ENCODE results near the gene MUC3A. TPM values are rescaled to one million over a fixed set of nuclear protein-coding genes. Genes with fewer than 3 reads are reported as not detected.
"Not testable (repeated sequence)": the region's sequence is repeated elsewhere in the genome, so short reads cannot be mapped to it uniquely, and the experiment has no call there.

Gene MUC3A
- total and polyA plus RNA-seq, 2 of the 8 experiments (the other 6 are each of a cell fraction or from before 2014, with no cell fraction given): 15.4 to 43.9 TPM

- H3K4me3 ChIP-seq (ENCODE audit: extremely low read depth in 1 of 4, insufficient read depth in 2 of 4, low read depth in 3 of 4, low read length in 4 of 4); H3K9ac ChIP-seq (replicated peaks in 1 of 4; ENCODE audit: extremely low read depth in 1 of 4, low read depth in 3 of 4, low read length in 3 of 4); DNase-seq (ENCODE audit: low read depth in 1 of 2, low spot score in 2 of 2); H3K79me1 ChIP-seq (ENCODE audit: low read depth, low read length); H4K91ac ChIP-seq (replicated peaks; ENCODE audit: insufficient read length, low read length); H2BK120ac ChIP-seq (replicated peaks; ENCODE audit: low read depth, low read length); H3K23me2 ChIP-seq (ENCODE audit: low read depth, low read length); H2AK5ac ChIP-seq (ENCODE audit: low read depth, low read length); H2AFZ ChIP-seq (ENCODE audit: low read length); H3K27ac ChIP-seq (ENCODE audit: low read depth, low read length); H3K56ac ChIP-seq (replicated peaks; ENCODE audit: insufficient read length, low read depth, low read length); POLR2A ChIA-PET (ENCODE audit: partially characterized antibody); H2BK20ac ChIP-seq (ENCODE audit: low read length); FAIRE-seq; H2BK12ac ChIP-seq (ENCODE audit: low read depth, low read length); H3K23ac ChIP-seq (ENCODE audit: insufficient read length); H4K5ac ChIP-seq (ENCODE audit: insufficient read length, low read depth, low read length); H3K27me3 ChIP-seq (replicated peaks in 1 of 4; ENCODE audit: control insufficient read depth in 3 of 4, extremely low read depth in 1 of 4, insufficient read depth in 3 of 4, low read length in 3 of 4); H3K18ac ChIP-seq (ENCODE audit: extremely low read depth, low read length); H3K9me3 ChIP-seq (ENCODE audit: insufficient read depth in 2 of 2, low read depth in 1 of 2, low read length in 1 of 2); H3K14ac ChIP-seq (ENCODE audit: insufficient read length); H4K20me1 ChIP-seq (replicated peaks in 1 of 2; ENCODE audit: control insufficient read depth in 1 of 2, insufficient read depth in 2 of 2, low read length in 2 of 2); H3K4me1 ChIP-seq (replicated peaks in 1 of 4; ENCODE audit: control insufficient read depth in 3 of 4, insufficient read depth in 4 of 4, low read length in 3 of 4); H3K4me2 ChIP-seq (ENCODE audit: insufficient read depth in 1 of 2, low read depth in 2 of 2, low read length in 2 of 2); CTCF ChIA-PET (ENCODE audit: partially characterized antibody); H2BK15ac ChIP-seq (ENCODE audit: low read length); H3K79me2 ChIP-seq (ENCODE audit: control insufficient read depth in 1 of 2, insufficient read depth in 2 of 2, low read length in 2 of 2); H3K36me3 ChIP-seq (ENCODE audit: control insufficient read depth in 2 of 4, insufficient read depth in 4 of 4, low read length in 3 of 4); H2BK5ac ChIP-seq (ENCODE audit: low read depth, low read length); H3K4ac ChIP-seq (replicated peaks; ENCODE audit: insufficient read length, low read depth, low read length); H4K8ac ChIP-seq (ENCODE audit: extremely low read depth, insufficient read depth, low read length): not testable (repeated sequence)
- WGBS, 2 experiments (ENCODE audit: extremely low coverage in 1 of 2, insufficient coverage in 1 of 2, insufficient read length in 1 of 2, insufficient replicate concordance in 2 of 2, low coverage in 1 of 2, low lambda C conversion rate in 2 of 2, missing lambda C conversion rate in 1 of 2): 88% methylated on average over 10 of the region's 10 CpGs; no CpG with 5 or more reads in 1 of the 2 experiments
Observed at GRCh38 chr7:101000025-101000424, 50.7 kb downstream of the MUC3A start.

DNA sequence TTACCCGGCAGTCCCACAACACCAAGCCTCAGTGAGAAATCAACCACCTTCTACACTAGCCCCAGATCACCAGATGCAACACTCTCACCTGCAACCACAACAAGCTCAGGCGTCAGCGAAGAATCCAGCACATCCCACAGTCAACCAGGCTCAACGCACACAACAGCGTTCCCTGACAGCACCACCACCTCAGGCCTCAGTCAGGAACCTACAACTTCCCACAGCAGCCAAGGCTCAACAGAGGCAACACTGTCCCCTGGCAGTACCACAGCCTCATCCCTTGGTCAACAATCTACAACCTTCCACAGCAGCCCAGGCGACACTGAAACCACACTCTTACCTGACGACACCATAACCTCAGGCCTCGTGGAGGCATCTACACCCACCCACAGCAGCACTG is 53.0 kb downstream of the MUC3A start:
- H4K91ac ChIP-seq (replicated peaks; ENCODE audit: insufficient read length, low read length); H2BK15ac ChIP-seq (ENCODE audit: low read length); H3K79me2 ChIP-seq (ENCODE audit: control insufficient read depth in 1 of 2, insufficient read depth in 2 of 2, low read length in 2 of 2); H3K9ac ChIP-seq (replicated peaks in 1 of 4; ENCODE audit: extremely low read depth in 1 of 4, low read depth in 3 of 4, low read length in 3 of 4); H3K4ac ChIP-seq (replicated peaks; ENCODE audit: insufficient read length, low read depth, low read length); H2BK12ac ChIP-seq (ENCODE audit: low read depth, low read length); H3K4me3 ChIP-seq (ENCODE audit: extremely low read depth in 1 of 4, insufficient read depth in 2 of 4, low read depth in 3 of 4, low read length in 4 of 4); H2BK5ac ChIP-seq (ENCODE audit: low read depth, low read length); H2BK20ac ChIP-seq (ENCODE audit: low read length); H3K36me3 ChIP-seq (ENCODE audit: control insufficient read depth in 2 of 4, insufficient read depth in 4 of 4, low read length in 3 of 4); H3K14ac ChIP-seq (ENCODE audit: insufficient read length); H3K56ac ChIP-seq (replicated peaks; ENCODE audit: insufficient read length, low read depth, low read length); FAIRE-seq; H2AK5ac ChIP-seq (ENCODE audit: low read depth, low read length); H4K20me1 ChIP-seq (replicated peaks in 1 of 2; ENCODE audit: control insufficient read depth in 1 of 2, insufficient read depth in 2 of 2, low read length in 2 of 2); H3K18ac ChIP-seq (ENCODE audit: extremely low read depth, low read length); H3K27me3 ChIP-seq (replicated peaks in 1 of 4; ENCODE audit: control insufficient read depth in 3 of 4, extremely low read depth in 1 of 4, insufficient read depth in 3 of 4, low read length in 3 of 4); H3K23ac ChIP-seq (ENCODE audit: insufficient read length); H4K5ac ChIP-seq (ENCODE audit: insufficient read length, low read depth, low read length); H3K4me1 ChIP-seq (replicated peaks in 1 of 4; ENCODE audit: control insufficient read depth in 3 of 4, insufficient read depth in 4 of 4, low read length in 3 of 4); H4K8ac ChIP-seq (ENCODE audit: extremely low read depth, insufficient read depth, low read length); H2AFZ ChIP-seq (ENCODE audit: low read length); H3K27ac ChIP-seq (ENCODE audit: low read depth, low read length); H3K4me2 ChIP-seq (ENCODE audit: insufficient read depth in 1 of 2, low read depth in 2 of 2, low read length in 2 of 2); DNase-seq (ENCODE audit: low read depth in 1 of 2, low spot score in 2 of 2); H3K79me1 ChIP-seq (ENCODE audit: low read depth, low read length); H3K9me3 ChIP-seq (ENCODE audit: insufficient read depth in 2 of 2, low read depth in 1 of 2, low read length in 1 of 2); POLR2A ChIA-PET (ENCODE audit: partially characterized antibody); CTCF ChIA-PET (ENCODE audit: partially characterized antibody); H2BK120ac ChIP-seq (replicated peaks; ENCODE audit: low read depth, low read length); H3K23me2 ChIP-seq (ENCODE audit: low read depth, low read length): not testable (repeated sequence)
- 71% methylated on average over 4 of the region's 8 CpGs; no CpG with 5 or more reads in 1 of the 2 experiments for WGBS, 2 experiments (ENCODE audit: extremely low coverage in 1 of 2, insufficient coverage in 1 of 2, insufficient read length in 1 of 2, insufficient replicate concordance in 2 of 2, low coverage in 1 of 2, low lambda C conversion rate in 2 of 2, missing lambda C conversion rate in 1 of 2)

Data from H1 (cell line).